CD14-positive monocyte (primary cell): ENCODE data around the gene BPIFB4. TPM values are rescaled to one million over a fixed set of nuclear protein-coding genes. Genes with fewer than 3 reads are reported as not detected.

Experiments used
- DNase-seq, 3 donors: peaks; one replicate each; pipeline ENCODE4 v3.0.0-alpha.2; 2011 to 2022
- H2AFZ ChIP-seq: 2 replicates; pipeline ENCODE4 v1.6.0; 2012; ENCODE audit warnings: mild to moderate bottlenecking, low read depth, low read length, inconsistent platforms; ENCODE audit not compliant: insufficient read depth, poor library complexity, severe bottlenecking
- H3K27ac ChIP-seq, 2 donors: 1 replicate in 1 of 2; 2 replicates in 1 of 2; pipeline ENCODE4 v1.5.1; 2012 to 2013; ENCODE audit warnings: low read length in 2 of 2, control low read depth in 1 of 2, inconsistent platforms in 1 of 2, low read depth in 1 of 2, mild to moderate bottlenecking in 1 of 2
- H3K27me3 ChIP-seq, 2 donors: one replicate each; pipeline versions ENCODE4 v1.6.0 to v1.6.1; 2011 to 2013; ENCODE audit warnings: low read length in 2 of 2; ENCODE audit not compliant: control insufficient read depth in 2 of 2, insufficient read depth in 2 of 2
- H3K36me3 ChIP-seq, 2 donors: replicated peaks in 1 of 2; 1 replicate in 1 of 2; 2 replicates in 1 of 2; pipeline versions ENCODE4 v1.5.1 to v1.6.1; 2012 to 2013; ENCODE audit warnings: low read length in 2 of 2, control low read depth in 1 of 2, inconsistent platforms in 1 of 2, mild to moderate bottlenecking in 1 of 2; ENCODE audit not compliant: insufficient read depth in 2 of 2, control insufficient read depth in 1 of 2
- H3K4me1 ChIP-seq, 2 donors: 1 replicate in 1 of 2; 2 replicates in 1 of 2; pipeline versions ENCODE4 v1.5.1 to v1.6.1; 2012 to 2013; ENCODE audit warnings: low read length in 2 of 2, control low read depth in 1 of 2, inconsistent platforms in 1 of 2, mild to moderate bottlenecking in 1 of 2, moderate library complexity in 1 of 2; ENCODE audit not compliant: insufficient read depth in 2 of 2, control insufficient read depth in 1 of 2
- H3K4me2 ChIP-seq: replicated peaks from 2 replicates; pipeline ENCODE3; 2012; ENCODE audit warnings: low read length, moderate library complexity, mild to moderate bottlenecking; ENCODE audit not compliant: poor library complexity, severe bottlenecking; ENCODE audit errors: extremely low read depth
- H3K4me3 ChIP-seq, 3 experiments: fragments of 200-600 bp in 1 of 3; sonication (generic) in 1 of 3; replicated peaks in 1 of 3; 1 replicate in 2 of 3; 2 replicates in 1 of 3; pipeline ENCODE4 v1.5.1; 2011 to 2013; ENCODE audit warnings: low read length in 3 of 3, mild to moderate bottlenecking in 3 of 3, control low read depth in 2 of 3, low read depth in 2 of 3, inconsistent platforms in 1 of 3, moderate library complexity in 1 of 3
- H3K79me2 ChIP-seq: 2 replicates; pipeline ENCODE4 v1.6.0; 2012; ENCODE audit warnings: mild to moderate bottlenecking, control low read depth, inconsistent platforms, low read length, moderate library complexity; ENCODE audit not compliant: insufficient read depth
- H3K9ac ChIP-seq: 2 replicates; pipeline ENCODE4 v1.6.0; 2017; ENCODE audit warnings: low read length, mild to moderate bottlenecking; ENCODE audit not compliant: insufficient read depth, poor library complexity, severe bottlenecking
- H3K9me3 ChIP-seq, 2 donors: replicated peaks in 1 of 2; 1 replicate in 1 of 2; 2 replicates in 1 of 2; pipeline versions ENCODE4 v1.5.1 to v1.6.1; 2012 to 2013; ENCODE audit warnings: low read length in 2 of 2, control low read depth in 1 of 2; ENCODE audit not compliant: control insufficient read depth in 1 of 2, insufficient read depth in 1 of 2
- H4K20me1 ChIP-seq: 2 replicates; pipeline ENCODE4 v1.6.0; 2012; ENCODE audit warnings: mild to moderate bottlenecking, low read length, control low read depth, moderate library complexity; ENCODE audit not compliant: insufficient read depth
- H3K27ac Mint-ChIP-seq, 7 donors: one replicate each; pipeline ENCODE4 v1.8.0; 2020; ENCODE audit warnings: mild to moderate bottlenecking in 7 of 7, mixed read lengths in 7 of 7, moderate library complexity in 6 of 7, inconsistent platforms in 2 of 7
- H3K27me3 Mint-ChIP-seq, 3 donors: one replicate each; pipeline ENCODE4 v1.8.0; 2021 to 2022; ENCODE audit warnings: low read depth in 3 of 3, mild to moderate bottlenecking in 3 of 3, mixed read lengths in 3 of 3, moderate library complexity in 3 of 3, inconsistent platforms in 1 of 3
- H3K36me3 Mint-ChIP-seq, 2 donors: one replicate each; pipeline ENCODE4 v1.8.0; 2020; ENCODE audit warnings: mixed read lengths in 2 of 2, inconsistent platforms in 1 of 2, mild to moderate bottlenecking in 1 of 2
- H3K4me1 Mint-ChIP-seq: one replicate; pipeline ENCODE4 v1.8.0; 2020; ENCODE audit warnings: mild to moderate bottlenecking, mixed read lengths
- H3K4me3 Mint-ChIP-seq, 2 donors: one replicate each; pipeline ENCODE4 v1.8.0; 2020; ENCODE audit warnings: mild to moderate bottlenecking in 2 of 2, mixed read lengths in 2 of 2, moderate library complexity in 1 of 2
- H3K9me3 Mint-ChIP-seq, 7 donors: one replicate each; pipeline ENCODE4 v1.8.0; 2020 to 2022; ENCODE audit warnings: mixed read lengths in 7 of 7, mild to moderate bottlenecking in 6 of 7, moderate library complexity in 6 of 7, inconsistent platforms in 2 of 7
- CTCF ChIP-seq: fragments of 200-600 bp; IDR thresholded peaks from one replicate; pipeline ENCODE4 v1.8.0; 2022; ENCODE audit warnings: antibody characterized with exemption, mild to moderate bottlenecking
- WGBS: methylation state at CpG from one replicate; pipeline ENCODE4 v1.1.5; 2013; ENCODE audit warnings: missing lambda C conversion rate; ENCODE audit not compliant: insufficient coverage; 5-methylcytosine and 5-hydroxymethylcytosine counted together
- intact Hi-C, 2 donors: fragments of 100-400 bp; cut with micrococcal nuclease; formaldehyde crosslinking; loops; one replicate each; pipeline versions ENCODE4 v1.15.0 to v1.15.1; 2023
- polyA plus RNA-seq, 3 donors: library from polyadenylated mRNA; depleted of rRNA in 1 of 3; unstranded in 2 of 3; stranded (reverse) in 1 of 3; fragments of 300-500 nt in 2 of 3; fragments of >200 nt in 1 of 3; fragmentation: Illumina TruSeq in 2 of 3; gene quantifications; 1 replicate in 2 of 3; 2 replicates in 1 of 3; pipeline ENCODE4 v1.2.3, GENCODE V29; 2012 to 2021

Gene BPIFB4
- polyA plus RNA-seq, 3 donors: not detected

GRCh38 chr20:33145521-33145920 is 66.1 kb downstream of the BPIFB4 start:
- intact Hi-C loops: no loop called here
- no peak for DNase-seq
- Histone ChIP-seq H3K9ac (no peak overlapping the region), H3K9me3 (no peaks in the 10 kb centered on the region), H3K4me3 (no peak overlapping the region), H3K4me1 (no peaks in the 10 kb centered on the region), H2AFZ (no peak overlapping the region), H3K36me3 (no peaks in the 10 kb centered on the region), H4K20me1 (no peaks in the 10 kb centered on the region), H3K4me2 (no peak overlapping the region), H3K27me3 (no peaks in the 10 kb centered on the region), H3K79me2 (no peaks in the 10 kb centered on the region), H3K27ac (no peak overlapping the region)
- peaks cover 0 to 5% (median 0%) of the 10 kb centered on the region in 7 donors for H3K9me3 Mint-ChIP-seq
- no peak overlapping the region for H3K27ac Mint-ChIP-seq
- TF ChIP-seq CTCF: no peak
- 86% methylated on average over 3 of the region's 5 CpGs for WGBS
- H3K27me3 Mint-ChIP-seq: peaks cover 4 to 15% (median 6%) of the 10 kb centered on the region in 3 donors
- no peaks in the 10 kb centered on the region for H3K4me1 Mint-ChIP-seq
- no peak overlapping the region for H3K4me3 Mint-ChIP-seq
- H3K36me3 Mint-ChIP-seq: no peaks in the 10 kb centered on the region

GRCh38 chr20:33147299-33147698 is 67.9 kb downstream of the BPIFB4 start:
- Mint-ChIP-seq H3K27ac (no peak overlapping the region), H3K36me3 (no peaks in the 10 kb centered on the region), H3K9me3 (peaks cover 0 to 5% (median 0%) of the 10 kb centered on the region in 7 donors), H3K4me1 (no peaks in the 10 kb centered on the region), H3K27me3 (peaks cover 6 to 16% (median 12%) of the 10 kb centered on the region in 3 donors), H3K4me3 (no peak overlapping the region)
- no peak overlapping the region for H3K4me3 ChIP-seq
- H3K27ac ChIP-seq: no peak overlapping the region
- no peak for DNase-seq
- no peaks in the 10 kb centered on the region for H4K20me1 ChIP-seq
- no peaks in the 10 kb centered on the region for H3K4me1 ChIP-seq
- no peaks in the 10 kb centered on the region for H3K9me3 ChIP-seq
- H3K27me3 ChIP-seq: peaks cover 0 to 2% of the 10 kb centered on the region in 2 donors
- no peak overlapping the region for H3K9ac ChIP-seq
- no peak overlapping the region for H2AFZ ChIP-seq
- intact Hi-C loops: no loop called here
- H3K36me3 ChIP-seq: no peaks in the 10 kb centered on the region
- no peak overlapping the region for H3K4me2 ChIP-seq
- no peak for TF ChIP-seq CTCF
- WGBS: 88% methylated on average over 1 of the region's 5 CpGs
- no peaks in the 10 kb centered on the region for H3K79me2 ChIP-seq
